ENCODE results near the gene INO80E. TPM values are rescaled to one million over a fixed set of nuclear protein-coding genes. Genes with fewer than 3 reads are reported as not detected.
"Not testable (repeated sequence)": the region's sequence is repeated elsewhere in the genome, so short reads cannot be mapped to it uniquely, and the experiment has no call there.

The INO80E gene
- total RNA-seq, 1 donor from 2014 or later = 93.6 TPM

- CTCF ChIA-PET = no interaction called here
- intact Hi-C loops (cut with micrococcal nuclease) = no loop called here
- Mint-ChIP-seq H3K4me1 (peaks cover 17% of the 10 kb centered on the region), H3K27me3 (no peaks in the 10 kb centered on the region), H3K36me3 (ENCODE audit: low read depth) (no peaks in the 10 kb centered on the region), H3K27ac (no peak overlapping the region), H3K9me3 (no peaks in the 10 kb centered on the region), H3K4me3 (no peak overlapping the region)
- DNase-seq (no peak), ATAC-seq (ENCODE audit: low read depth) (no peak)
- no peak for TF ChIP-seq CTCF (IDR thresholded peaks at IDR 0.05)
- POLR2A ChIA-PET = no interaction called here
Measured at GRCh38 chr16:29958756-29959155, 37.3 kb upstream of the INO80E start.

GRCh38 chr16:29959293-29959692 is 36.7 kb upstream of the INO80E start:
- Mint-ChIP-seq H3K36me3 (ENCODE audit: low read depth) (no peaks in the 10 kb centered on the region), H3K9me3 (no peaks in the 10 kb centered on the region), H3K27ac (no peak overlapping the region), H3K4me1 (peaks cover 17% of the 10 kb centered on the region), H3K4me3 (no peak overlapping the region), H3K27me3 (no peaks in the 10 kb centered on the region)
- ATAC-seq (ENCODE audit: low read depth) = no peak
- intact Hi-C loops (cut with micrococcal nuclease) = no loop called here
- DNase-seq = no peak
- ChIA-PET POLR2A (no interaction called here), CTCF (no interaction called here)
- TF ChIP-seq CTCF (IDR thresholded peaks at IDR 0.05) = no peak

- H3K4me1 Mint-ChIP-seq = peaks cover 17% of the 10 kb centered on the region
- DNase-seq; H3K27ac Mint-ChIP-seq; CTCF ChIA-PET; ATAC-seq (ENCODE audit: low read depth); H3K9me3 Mint-ChIP-seq; H3K4me3 Mint-ChIP-seq; H3K27me3 Mint-ChIP-seq; H3K36me3 Mint-ChIP-seq (ENCODE audit: low read depth): not testable (repeated sequence)
- intact Hi-C loops (cut with micrococcal nuclease) = loop anchor here (5.0 kb wide), 1 partner anchor 213 kb away; the partner anchor contains the start of gene C16orf54
- POLR2A ChIA-PET = interaction anchor here (4.8 kb wide), 1 partner anchor 13 kb away, joined by 67 read pairs; the partner anchor contains the start of gene TAOK2
Measured at GRCh38 chr16:29959821-29960220, 36.2 kb upstream of the INO80E start.

- DNase-seq (no peak), ATAC-seq (ENCODE audit: low read depth) (no peak)
- H3K27me3 Mint-ChIP-seq = no peaks in the 10 kb centered on the region
- CTCF ChIA-PET = interaction anchor here (1.1 kb wide), 1 partner anchor 12 kb away, joined by 6 read pairs; the partner anchor contains the start of gene TAOK2
- peaks cover 17% of the 10 kb centered on the region for H3K4me1 Mint-ChIP-seq
- H3K4me3 Mint-ChIP-seq = peak overlapping the region; percentile 88
- H3K9me3 Mint-ChIP-seq = no peaks in the 10 kb centered on the region
- POLR2A ChIA-PET = interaction anchor here (0.5 to 4.8 kb wide), 12 partner anchors 12 to 698 kb away, joined by 3 to 67 read pairs (median 4); partner anchors contain the start of genes HIRIP3, KCTD13, MVP and TAOK2
- peak overlapping the region; percentile 90 for H3K27ac Mint-ChIP-seq
- peaks cover 1% of the 10 kb centered on the region for H3K36me3 Mint-ChIP-seq (ENCODE audit: low read depth)
- intact Hi-C loops (cut with micrococcal nuclease) = loop anchor here (1.0 to 5.0 kb wide), 2 partner anchors 61 to 214 kb away; partner anchors contain the start of genes ASPHD1 and C16orf54
- TF ChIP-seq CTCF (IDR thresholded peaks at IDR 0.05) = no peak
Measured at GRCh38 chr16:29961127-29961478, 34.9 kb upstream of the INO80E start.

GRCh38 chr16:29961479-29962343 is 34.3 kb upstream of the INO80E start, which contains the start of gene TMEM219:
Gene TMEM219 (plus strand): TSS chr16:29962079. CDS start chr16:29963144, 1,065 bp downstream.
- peaks cover 17% of the 10 kb centered on the region for H3K4me1 Mint-ChIP-seq
- no peaks in the 10 kb centered on the region for H3K27me3 Mint-ChIP-seq
- H3K36me3 Mint-ChIP-seq (ENCODE audit: low read depth) = peaks cover 1% of the 10 kb centered on the region
- peak within 1 kb of the TSS; percentile 90 for H3K27ac Mint-ChIP-seq
- DNase-seq (peak; percentile 98), ATAC-seq (ENCODE audit: low read depth) (peak; percentile 90)
- intact Hi-C loops (cut with micrococcal nuclease) = loop anchor here (1.0 to 5.0 kb wide), 6 partner anchors 12 to 214 kb away; partner anchors contain the start of genes ASPHD1, C16orf54, CDIPT and INO80E
- H3K9me3 Mint-ChIP-seq = no peaks in the 10 kb centered on the region
- ChIA-PET POLR2A (interaction anchor here (0.5 to 4.8 kb wide), 14 partner anchors 12 to 1218 kb away, joined by 3 to 67 read pairs (median 4); partner anchors contain the start of genes FUS, HIRIP3, KCTD13 and MVP), CTCF (interaction anchor here (0.8 to 1.1 kb wide), 3 partner anchors 12 to 36 kb away, joined by 3 to 6 read pairs (median 5); partner anchors contain the start of genes KCTD13 and TAOK2)
- peak within 1 kb of the TSS; percentile 88 for H3K4me3 Mint-ChIP-seq
- no peak for TF ChIP-seq CTCF (IDR thresholded peaks at IDR 0.05)

All from activated B cell treated with CpG ODN at 0.5 μM for 24 hours (primary cell).